SK-N-SH treated with all-trans-retinoic acid at 6 μM for 48 hours (cell line): ENCODE data around the gene UBE2L3.

Experiments
- ATAC-seq: fragments of 200-7000 bp; cut with Tn5 transposase; 3 replicates; pipeline ENCODE4 v1.9.1; 2020; ENCODE audit warnings: mild to moderate bottlenecking, moderate library complexity
- ARNTL ChIP-seq: fragments of 450-650 bp; formaldehyde crosslinking; IDR thresholded peaks from 2 replicates; pipeline ENCODE4 v1.5.0; 2020; ENCODE audit warnings: low read depth, mild to moderate bottlenecking, moderate library complexity, borderline replicate concordance
- BACH2 ChIP-seq: fragments of 250-450 bp; sonication (Bioruptor Pico); IDR thresholded peaks from 2 replicates; pipeline ENCODE4 v1.9.0; 2021; ENCODE audit warnings: mild to moderate bottlenecking, borderline replicate concordance
- CREB5 ChIP-seq: fragments of 250-450 bp; sonication (Bioruptor Pico); IDR thresholded peaks from 2 replicates; pipeline ENCODE4 v1.5.1; 2020; ENCODE audit warnings: low read depth, mild to moderate bottlenecking, moderate library complexity
- CSDC2 ChIP-seq: fragments of 250-450 bp; sonication (Bioruptor Pico); IDR thresholded peaks from 2 replicates; pipeline ENCODE4 v1.5.0; 2020; ENCODE audit warnings: mild to moderate bottlenecking, moderate library complexity
- CSRNP3 ChIP-seq: fragments of 250-450 bp; sonication (Bioruptor Pico); IDR thresholded peaks from 2 replicates; pipeline ENCODE4 v1.5.1; 2021; ENCODE audit warnings: mild to moderate bottlenecking, moderate library complexity
- ESRRG ChIP-seq: fragments of 250-450 bp; sonication (Bioruptor Pico); IDR thresholded peaks from 2 replicates; pipeline ENCODE4 v1.6.1; 2021; ENCODE audit warnings: mild to moderate bottlenecking
- GLIS3 ChIP-seq: fragments of 250-450 bp; sonication (Bioruptor Pico); IDR thresholded peaks from 2 replicates; pipeline ENCODE4 v1.5.0; 2020; ENCODE audit warnings: mild to moderate bottlenecking, moderate library complexity
- ISL1 ChIP-seq: fragments of 250-450 bp; sonication (Bioruptor Pico); IDR thresholded peaks from 2 replicates; pipeline ENCODE4 v2.1.2; 2022; ENCODE audit warnings: mild to moderate bottlenecking, moderate library complexity
- OSR1 ChIP-seq: fragments of 250-450 bp; sonication (Bioruptor Pico); IDR thresholded peaks from 2 replicates; pipeline ENCODE4 v1.8.0; 2022; ENCODE audit warnings: moderate library complexity, mild to moderate bottlenecking, inconsistent platforms
- PPARA ChIP-seq: fragments of 250-450 bp; sonication (Bioruptor Pico); IDR thresholded peaks from 2 replicates; pipeline ENCODE4 v1.5.0; 2020; ENCODE audit warnings: mild to moderate bottlenecking, borderline replicate concordance
- RARB ChIP-seq: fragments of 250-450 bp; sonication (Bioruptor Pico); IDR thresholded peaks from 2 replicates; pipeline ENCODE4 v1.8.0; 2021; ENCODE audit warnings: mild to moderate bottlenecking, moderate library complexity
- SNAI2 ChIP-seq: fragments of 250-450 bp; sonication (Bioruptor Pico); IDR thresholded peaks from 2 replicates; pipeline ENCODE4 v1.5.0; 2020; ENCODE audit warnings: mild to moderate bottlenecking, moderate library complexity
- TCF4 ChIP-seq: fragments of 250-450 bp; sonication (Bioruptor Pico); IDR thresholded peaks from 2 replicates; pipeline ENCODE4 v1.8.0; 2021; ENCODE audit warnings: mild to moderate bottlenecking, moderate library complexity, borderline replicate concordance
- TOX ChIP-seq: fragments of 250-450 bp; sonication (Bioruptor Pico); IDR thresholded peaks from 2 replicates; pipeline ENCODE4 v1.8.0; 2021; ENCODE audit warnings: mild to moderate bottlenecking, moderate library complexity, borderline replicate concordance
- TSHZ2 ChIP-seq: fragments of 250-450 bp; sonication (Bioruptor Pico); IDR thresholded peaks from 2 replicates; pipeline ENCODE4 v1.5.0; 2020; ENCODE audit warnings: mild to moderate bottlenecking, moderate library complexity
- ZC3H10 ChIP-seq: fragments of 250-450 bp; sonication (Bioruptor Pico); IDR thresholded peaks from 2 replicates; pipeline ENCODE4 v1.5.1; 2021; ENCODE audit warnings: mild to moderate bottlenecking, moderate library complexity
- ZFP3 ChIP-seq: fragments of 250-450 bp; sonication (Bioruptor Pico); IDR thresholded peaks from 2 replicates; pipeline ENCODE4 v1.5.0; 2020; ENCODE audit warnings: mild to moderate bottlenecking, moderate library complexity
- ZFP30 ChIP-seq: fragments of 450-650 bp; formaldehyde crosslinking; IDR thresholded peaks from 2 replicates; pipeline ENCODE4 v1.5.0; 2022; ENCODE audit warnings: mild to moderate bottlenecking, moderate library complexity
- ZNF565 ChIP-seq: fragments of 450-650 bp; formaldehyde crosslinking; conservative IDR thresholded peaks from 2 replicates; pipeline ENCODE4 v1.5.0; 2020; ENCODE audit warnings: low read depth, mild to moderate bottlenecking, moderate library complexity
- ZNF70 ChIP-seq: fragments of 450-650 bp; formaldehyde crosslinking; IDR thresholded peaks from 2 replicates; pipeline ENCODE4 v1.5.0; 2020; ENCODE audit warnings: mild to moderate bottlenecking, moderate library complexity
- ZNF8 ChIP-seq: fragments of 450-650 bp; formaldehyde crosslinking; IDR thresholded peaks from 2 replicates; pipeline ENCODE4 v1.5.0; 2020; ENCODE audit warnings: mild to moderate bottlenecking, moderate library complexity
- TF ChIP-seq, protein P1 (sequence below): fragments of 250-450 bp; sonication (Bioruptor Pico); IDR thresholded peaks from 2 replicates; pipeline ENCODE4 v1.8.0; 2021; ENCODE audit warnings: low read depth, mild to moderate bottlenecking, moderate library complexity, borderline replicate concordance
- TF ChIP-seq, protein P2 (sequence below): fragments of 250-450 bp; sonication (Bioruptor Pico); IDR thresholded peaks from 2 replicates; pipeline ENCODE4 v1.8.0; 2020; ENCODE audit warnings: mild to moderate bottlenecking, moderate library complexity, borderline replicate concordance

UBE2L3 gene

GRCh38 chr22:21590809-21591641 lies 23.5 kb downstream of the UBE2L3 start:
- ATAC-seq = no peak
- TF ChIP-seq TSHZ2 (CRISPR knock-in tag) = no peak
- TF ChIP-seq ZFP30 (CRISPR knock-in tag) = no peak
- TF ChIP-seq OSR1 (CRISPR knock-in tag) = no peak
- no peak for TF ChIP-seq ZNF8 (CRISPR knock-in tag)
- TF ChIP-seq ZNF565 = no peak
- TF ChIP-seq CREB5 (CRISPR knock-in tag) = no peak
- TF ChIP-seq GLIS3 = no peak
- no peak for TF ChIP-seq ZNF70 (CRISPR knock-in tag)
- TF ChIP-seq SNAI2 = no peak
- TF ChIP-seq ZFP3 (CRISPR knock-in tag) = no peak
- no peak for TF ChIP-seq ESRRG (CRISPR knock-in tag)
- TF ChIP-seq CSRNP3 (CRISPR knock-in tag) = no peak
- no peak for TF ChIP-seq ARNTL (CRISPR knock-in tag)
- TF ChIP-seq, protein P1, sequence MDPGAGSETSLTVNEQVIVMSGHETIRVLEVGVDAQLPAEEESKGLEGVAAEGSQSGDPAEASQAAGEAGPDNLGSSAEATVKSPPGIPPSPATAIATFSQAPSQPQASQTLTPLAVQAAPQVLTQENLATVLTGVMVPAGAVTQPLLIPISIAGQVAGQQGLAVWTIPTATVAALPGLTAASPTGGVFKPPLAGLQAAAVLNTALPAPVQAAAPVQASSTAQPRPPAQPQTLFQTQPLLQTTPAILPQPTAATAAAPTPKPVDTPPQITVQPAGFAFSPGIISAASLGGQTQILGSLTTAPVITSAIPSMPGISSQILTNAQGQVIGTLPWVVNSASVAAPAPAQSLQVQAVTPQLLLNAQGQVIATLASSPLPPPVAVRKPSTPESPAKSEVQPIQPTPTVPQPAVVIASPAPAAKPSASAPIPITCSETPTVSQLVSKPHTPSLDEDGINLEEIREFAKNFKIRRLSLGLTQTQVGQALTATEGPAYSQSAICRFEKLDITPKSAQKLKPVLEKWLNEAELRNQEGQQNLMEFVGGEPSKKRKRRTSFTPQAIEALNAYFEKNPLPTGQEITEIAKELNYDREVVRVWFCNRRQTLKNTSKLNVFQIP (CRISPR knock-in tag) = no peak
- no peak for TF ChIP-seq ZC3H10 (CRISPR knock-in tag)
- no peak for TF ChIP-seq RARB
- TF ChIP-seq PPARA (CRISPR knock-in tag) = no peak
- TF ChIP-seq, protein P2, sequence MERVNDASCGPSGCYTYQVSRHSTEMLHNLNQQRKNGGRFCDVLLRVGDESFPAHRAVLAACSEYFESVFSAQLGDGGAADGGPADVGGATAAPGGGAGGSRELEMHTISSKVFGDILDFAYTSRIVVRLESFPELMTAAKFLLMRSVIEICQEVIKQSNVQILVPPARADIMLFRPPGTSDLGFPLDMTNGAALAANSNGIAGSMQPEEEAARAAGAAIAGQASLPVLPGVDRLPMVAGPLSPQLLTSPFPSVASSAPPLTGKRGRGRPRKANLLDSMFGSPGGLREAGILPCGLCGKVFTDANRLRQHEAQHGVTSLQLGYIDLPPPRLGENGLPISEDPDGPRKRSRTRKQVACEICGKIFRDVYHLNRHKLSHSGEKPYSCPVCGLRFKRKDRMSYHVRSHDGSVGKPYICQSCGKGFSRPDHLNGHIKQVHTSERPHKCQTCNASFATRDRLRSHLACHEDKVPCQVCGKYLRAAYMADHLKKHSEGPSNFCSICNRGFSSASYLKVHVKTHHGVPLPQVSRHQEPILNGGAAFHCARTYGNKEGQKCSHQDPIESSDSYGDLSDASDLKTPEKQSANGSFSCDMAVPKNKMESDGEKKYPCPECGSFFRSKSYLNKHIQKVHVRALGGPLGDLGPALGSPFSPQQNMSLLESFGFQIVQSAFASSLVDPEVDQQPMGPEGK (CRISPR knock-in tag) = no peak
- TF ChIP-seq TOX (CRISPR knock-in tag) = no peak
- no peak for TF ChIP-seq CSDC2 (CRISPR knock-in tag)

- ATAC-seq = no peak
- TF ChIP-seq BACH2 (CRISPR knock-in tag) (no peak), RARB (no peak), ARNTL (CRISPR knock-in tag) (no peak), ZNF70 (CRISPR knock-in tag) (no peak), TCF4 (CRISPR knock-in tag) (no peak), TOX (CRISPR knock-in tag) (no peak), ISL1 (CRISPR knock-in tag) (no peak), PPARA (CRISPR knock-in tag) (no peak), OSR1 (CRISPR knock-in tag) (no peak), ESRRG (CRISPR knock-in tag) (no peak), ZC3H10 (CRISPR knock-in tag) (no peak)
- TF ChIP-seq, protein P1 (CRISPR knock-in tag) = no peak
- TF ChIP-seq, protein P2 (CRISPR knock-in tag) = no peak
Measured at GRCh38 chr22:21591695-21592094, 24.2 kb downstream of the UBE2L3 start.
